ENCODE measurements around the gene CLMP. TPM values are rescaled to one million over a fixed set of nuclear protein-coding genes. Genes with fewer than 3 reads are reported as not detected.

Gene CLMP
- total RNA-seq, 6 experiments from 2014 or later = 126 to 201 (median 138) TPM

GRCh38 chr11:123231777-123232176 is 36.7 kb upstream of the CLMP start:
- TF ChIP-seq CTCF (IDR thresholded peaks at IDR 0.05) = no peak
- Mint-ChIP-seq H3K27ac (peak overlapping the region; percentile 91), H3K9me3 (no peaks in the 10 kb centered on the region), H3K27me3 (ENCODE audit: insufficient read depth) (no peaks in the 10 kb centered on the region; the same call in none of the 2 replicates), H3K36me3 (ENCODE audit: low read depth) (no peaks in the 10 kb centered on the region), H3K4me3 (peak overlapping the region; percentile 78), H3K4me1 (ENCODE audit: low read depth) (peaks cover 63% of the 10 kb centered on the region)
- DNase-seq = no peak

DNA sequence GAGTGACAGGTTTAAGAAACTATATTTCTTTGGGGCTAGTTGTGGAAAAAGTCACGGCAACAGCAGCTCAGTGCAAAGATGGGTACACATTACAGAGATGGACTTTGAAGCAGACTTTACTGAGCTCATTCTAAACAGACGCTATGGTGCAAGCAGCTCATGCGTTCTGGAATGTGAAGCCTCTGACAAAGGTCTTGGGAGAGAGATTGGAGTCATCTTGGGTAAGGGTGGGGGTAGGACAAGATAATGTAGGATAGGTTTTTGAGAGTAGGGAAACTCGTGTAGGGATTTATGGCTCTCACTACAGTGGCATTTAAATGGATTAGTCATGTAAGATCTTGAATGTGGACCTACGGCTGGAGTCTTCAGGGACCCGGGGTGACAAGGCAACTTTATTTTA is 36.2 kb upstream of the CLMP start:
- no peak for TF ChIP-seq CTCF (IDR thresholded peaks at IDR 0.05)
- Mint-ChIP-seq H3K4me3 (peak overlapping the region; percentile 78), H3K4me1 (ENCODE audit: low read depth) (peaks cover 63% of the 10 kb centered on the region), H3K27me3 (ENCODE audit: insufficient read depth) (no peaks in the 10 kb centered on the region; the same call in none of the 2 replicates), H3K9me3 (no peaks in the 10 kb centered on the region), H3K36me3 (ENCODE audit: low read depth) (no peaks in the 10 kb centered on the region), H3K27ac (peak overlapping the region; percentile 91)
- peak; percentile 91 for DNase-seq

- peak overlapping the region; percentile 91 for H3K27ac Mint-ChIP-seq
- DNase-seq = no peak
- H3K4me3 Mint-ChIP-seq = peak overlapping the region; percentile 78
- no peaks in the 10 kb centered on the region for H3K36me3 Mint-ChIP-seq (ENCODE audit: low read depth)
- no peaks in the 10 kb centered on the region for H3K9me3 Mint-ChIP-seq
- peaks cover 55% of the 10 kb centered on the region for H3K4me1 Mint-ChIP-seq (ENCODE audit: low read depth)
- no peak for TF ChIP-seq CTCF (IDR thresholded peaks at IDR 0.05)
- no peaks in the 10 kb centered on the region; the same call in none of the 2 replicates for H3K27me3 Mint-ChIP-seq (ENCODE audit: insufficient read depth)
Measured at GRCh38 chr11:123230346-123230745, 35.3 kb upstream of the CLMP start.

GRCh38 chr11:123228496-123229163 is 33.6 kb upstream of the CLMP start:
- TF ChIP-seq CTCF (IDR thresholded peaks at IDR 0.05) = no peak
- Mint-ChIP-seq H3K27ac (no peak overlapping the region), H3K27me3 (ENCODE audit: insufficient read depth) (no peaks in the 10 kb centered on the region; the same call in none of the 2 replicates), H3K36me3 (ENCODE audit: low read depth) (no peaks in the 10 kb centered on the region), H3K9me3 (no peaks in the 10 kb centered on the region), H3K4me3 (no peak overlapping the region), H3K4me1 (ENCODE audit: low read depth) (peaks cover 52% of the 10 kb centered on the region)
- DNase-seq = no peak

DNA sequence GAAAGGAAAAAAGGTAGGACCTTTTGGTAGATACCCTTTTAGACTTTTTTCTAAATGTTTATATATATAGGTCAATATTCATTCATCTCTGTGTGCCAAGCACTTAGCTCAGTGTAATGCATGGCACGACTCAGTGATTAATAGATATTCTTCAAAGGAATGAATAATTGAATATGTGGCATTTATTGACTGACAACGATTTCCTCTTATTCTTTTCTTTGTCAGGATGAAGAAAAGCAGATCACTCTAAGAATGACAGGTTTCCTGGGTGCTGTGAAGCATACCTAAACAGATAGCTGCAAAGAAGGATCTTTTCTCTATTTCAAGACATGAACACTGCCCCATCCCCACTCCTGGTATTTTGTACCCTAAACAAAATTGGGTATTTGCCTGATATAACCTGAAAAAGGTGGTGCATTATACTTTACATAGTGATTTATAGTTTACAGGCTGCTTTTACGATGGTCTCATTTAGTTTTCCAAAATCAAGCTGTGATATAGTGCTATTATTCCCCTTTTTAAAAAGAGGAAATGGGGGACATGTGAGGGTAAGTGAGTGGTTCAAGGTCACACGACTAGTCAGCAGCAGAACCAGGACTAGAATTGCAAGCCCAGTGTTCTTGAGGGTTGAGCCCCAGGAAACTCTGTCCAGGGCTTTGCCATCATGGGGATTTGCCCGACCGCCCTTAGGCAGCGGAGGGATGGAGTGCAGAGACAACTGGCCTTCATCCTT is 32.9 kb upstream of the CLMP start:
- H3K27me3 Mint-ChIP-seq (ENCODE audit: insufficient read depth) = no peaks in the 10 kb centered on the region; the same call in none of the 2 replicates
- no peaks in the 10 kb centered on the region for H3K9me3 Mint-ChIP-seq
- no peak overlapping the region for H3K4me3 Mint-ChIP-seq
- peaks cover 2% of the 10 kb centered on the region for H3K36me3 Mint-ChIP-seq (ENCODE audit: low read depth)
- DNase-seq = no peak
- TF ChIP-seq CTCF (IDR thresholded peaks at IDR 0.05) = no peak
- H3K4me1 Mint-ChIP-seq (ENCODE audit: low read depth) = peaks cover 45% of the 10 kb centered on the region
- no peak overlapping the region for H3K27ac Mint-ChIP-seq

Data from HFFc6 (cell line).